ENCODE data around the gene FBXL2.
"Not testable (repeated sequence)": the region's sequence is repeated elsewhere in the genome, so short reads cannot be mapped to it uniquely, and the experiment has no call there.

The FBXL2 gene

DNA sequence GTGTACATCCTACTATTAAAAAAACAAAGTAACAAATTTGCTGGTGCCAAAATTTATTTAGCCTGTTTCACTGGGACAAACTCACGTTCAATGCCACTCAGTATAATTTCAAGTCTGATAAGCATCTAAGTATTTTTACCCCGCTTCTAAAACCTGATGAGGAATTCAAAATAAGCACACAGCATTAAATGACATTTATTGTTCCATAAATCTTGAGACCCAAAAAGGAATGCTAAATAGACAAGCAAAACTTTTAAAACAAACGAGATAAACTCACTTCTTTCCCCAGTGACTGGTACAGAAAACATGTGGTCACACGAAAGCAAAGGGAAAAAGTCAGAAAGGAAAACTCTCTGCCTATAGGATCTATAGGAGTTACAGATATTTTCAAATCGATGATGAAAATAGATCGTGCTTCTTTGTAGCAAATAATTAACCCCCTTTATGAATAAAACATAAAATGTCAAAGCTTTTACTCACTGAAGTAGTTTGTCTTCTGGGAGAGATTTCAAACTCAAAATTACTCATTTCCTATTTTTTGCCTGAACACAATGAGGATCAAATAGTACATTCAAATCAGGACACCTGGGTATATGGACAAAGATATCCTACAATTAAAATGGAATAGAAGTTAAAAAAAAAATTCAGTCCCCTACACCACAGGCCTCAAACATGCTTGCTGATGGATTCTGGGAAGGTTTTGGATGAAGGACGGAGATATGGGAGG is 111.3 kb downstream of the FBXL2 start:
- DNase-seq: no peak

- DNase-seq: no peak
These were observed 112.7 kb downstream of the FBXL2 start for GRCh38 chr3:33389908-33390307.

- DNase-seq: no peak
These were observed 114.2 kb downstream of the FBXL2 start for GRCh38 chr3:33391255-33391995.

GRCh38 chr3:33392144-33392543 is 114.9 kb downstream of the FBXL2 start:
- no peak for DNase-seq

GRCh38 chr3:33392703-33393125 is 115.5 kb downstream of the FBXL2 start:
- no peak for DNase-seq

GRCh38 chr3:33394403-33395054 is 117.3 kb downstream of the FBXL2 start:
- DNase-seq: peak; percentile 35

- no peak for DNase-seq
These were observed 118.7 kb downstream of the FBXL2 start for GRCh38 chr3:33395900-33396299.

GRCh38 chr3:33398410-33398809 is 121.2 kb downstream of the FBXL2 start:
- no peak for DNase-seq

- no peak for DNase-seq
These were observed 124.5 kb downstream of the FBXL2 start for GRCh38 chr3:33401781-33402180.

DNA sequence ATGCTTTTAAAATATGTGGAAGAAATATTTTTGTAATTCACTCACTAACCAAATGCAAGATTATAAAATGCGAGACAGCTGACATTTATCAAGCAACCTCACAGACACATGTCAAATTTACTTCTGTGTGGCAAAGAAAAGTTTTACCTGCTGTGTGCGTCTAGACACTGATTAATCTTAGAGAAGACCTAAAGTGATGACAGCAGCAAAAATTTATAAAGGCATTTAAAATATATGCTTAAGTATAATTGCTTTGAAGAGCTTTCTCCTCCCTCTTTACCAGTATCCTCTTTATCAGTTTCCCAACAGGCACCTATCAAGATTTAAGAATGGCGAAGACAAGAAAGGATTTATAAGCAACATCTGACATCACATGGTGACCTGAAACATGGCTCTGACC is 125.7 kb downstream of the FBXL2 start:
- DNase-seq: no peak

- DNase-seq: no peak
These were observed 126.5 kb downstream of the FBXL2 start for GRCh38 chr3:33403756-33404155.

DNA sequence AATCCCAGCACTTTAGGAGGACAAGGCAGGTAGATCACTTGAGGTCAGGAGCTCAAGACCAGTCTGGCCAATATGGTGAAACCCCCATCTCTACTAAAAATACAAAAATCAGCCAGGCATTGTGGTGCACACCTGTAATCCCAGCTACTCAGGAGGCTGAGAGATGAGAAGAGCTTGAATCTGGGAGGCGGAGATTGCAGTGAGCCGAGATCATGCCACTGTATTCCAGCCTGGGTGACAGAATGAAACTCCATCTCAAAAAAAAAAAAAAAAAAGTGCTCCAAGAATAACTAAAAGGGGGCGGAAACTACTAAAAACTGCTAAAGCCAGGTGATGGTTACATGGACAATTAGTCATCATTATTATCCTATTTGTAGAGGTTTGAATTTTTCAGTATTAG is 133.6 kb downstream of the FBXL2 start:
- DNase-seq: not testable (repeated sequence)

DNA sequence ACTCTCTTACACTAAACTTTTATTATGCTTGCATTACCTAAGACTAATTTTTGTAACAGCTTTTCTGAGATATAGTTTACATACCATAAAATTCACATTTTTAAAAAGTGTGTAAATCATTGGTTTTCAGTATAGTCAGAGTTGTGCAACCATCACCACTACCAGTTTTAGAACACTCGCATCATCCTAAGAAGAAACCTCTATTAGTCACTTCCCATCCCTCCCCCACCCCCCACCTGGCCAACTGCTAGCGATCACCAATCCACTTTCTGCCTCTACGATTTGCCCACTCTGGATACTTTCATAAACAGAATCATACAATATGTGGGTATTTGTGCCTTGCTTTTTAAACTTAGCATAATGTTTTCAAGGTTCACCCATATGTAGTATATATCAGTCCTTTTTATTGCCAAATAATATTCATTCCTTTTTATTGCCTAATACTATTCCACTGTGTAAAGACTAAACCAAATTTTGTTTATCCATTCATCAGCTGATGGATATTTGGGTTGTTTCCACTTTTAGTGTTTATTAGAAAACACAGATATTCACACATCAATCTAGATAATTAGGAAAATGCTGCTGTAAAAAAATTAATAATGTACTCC is 139.9 kb downstream of the FBXL2 start:
- no peak for DNase-seq

DNA sequence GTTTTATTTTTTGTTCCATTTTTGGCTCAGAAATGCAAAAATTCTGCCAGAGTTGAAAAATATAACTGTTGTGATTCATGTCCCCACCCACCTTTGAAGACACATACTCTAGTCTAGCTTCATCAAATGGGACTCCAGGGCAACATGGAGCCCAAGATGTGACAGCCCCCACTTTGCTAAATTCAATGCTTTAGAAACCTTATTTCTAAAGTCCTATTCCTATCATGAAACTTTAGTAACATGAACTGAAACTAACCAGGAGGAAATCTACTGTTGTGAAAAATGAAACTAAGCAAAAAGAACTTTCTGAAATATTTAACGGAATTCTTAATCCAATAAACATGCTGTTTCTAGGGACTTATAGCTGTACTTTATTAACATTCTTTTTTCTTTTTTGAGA is 142.7 kb downstream of the FBXL2 start:
- no peak for DNase-seq

- DNase-seq: no peak
These were observed 143.7 kb downstream of the FBXL2 start for GRCh38 chr3:33420966-33421365.

GRCh38 chr3:33424606-33425452 is 147.6 kb downstream of the FBXL2 start:
- no peak for DNase-seq

GRCh38 chr3:33425453-33425852 is 148.2 kb downstream of the FBXL2 start:
- no peak for DNase-seq

DNA sequence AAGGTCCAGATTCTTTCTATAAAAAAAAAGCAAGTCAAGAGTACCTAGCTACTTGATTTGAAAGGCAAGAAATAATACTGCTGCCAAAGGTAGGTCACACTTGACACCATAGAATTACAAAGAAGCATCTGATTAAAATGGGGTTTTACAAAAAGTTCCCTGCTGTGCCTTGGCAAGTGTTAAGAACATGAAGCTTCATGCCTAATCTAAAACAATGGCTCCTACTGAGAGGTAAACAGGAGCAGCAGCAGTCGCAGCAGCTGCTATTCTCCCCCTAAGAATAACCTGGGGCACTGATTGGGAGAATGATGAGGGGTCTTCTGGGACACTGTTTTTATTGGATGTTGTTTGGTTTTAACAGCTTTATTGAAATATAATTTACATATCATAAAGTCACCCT is 148.8 kb downstream of the FBXL2 start:
- DNase-seq: no peak

- DNase-seq: no peak
These were observed 149.5 kb downstream of the FBXL2 start for GRCh38 chr3:33426630-33427317.

DNA sequence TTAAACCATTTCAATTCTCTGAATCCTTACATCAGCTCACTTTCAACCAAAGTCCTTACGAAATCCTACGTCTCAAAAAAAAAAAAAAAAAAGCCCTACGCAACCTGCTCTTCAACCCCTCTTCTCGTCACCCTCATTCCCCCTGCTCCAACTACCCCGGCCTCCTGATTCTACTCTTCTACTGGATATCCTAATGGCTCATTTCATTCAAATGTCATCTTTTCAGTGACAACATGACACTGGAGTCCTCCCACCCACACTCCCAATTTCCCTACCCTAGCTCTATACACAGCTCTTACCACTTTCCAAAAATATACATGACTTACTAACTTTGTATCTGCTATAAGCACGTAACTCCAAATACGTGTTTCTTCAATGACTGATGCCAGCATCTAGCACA is 151.5 kb downstream of the FBXL2 start:
- DNase-seq: no peak

DNA sequence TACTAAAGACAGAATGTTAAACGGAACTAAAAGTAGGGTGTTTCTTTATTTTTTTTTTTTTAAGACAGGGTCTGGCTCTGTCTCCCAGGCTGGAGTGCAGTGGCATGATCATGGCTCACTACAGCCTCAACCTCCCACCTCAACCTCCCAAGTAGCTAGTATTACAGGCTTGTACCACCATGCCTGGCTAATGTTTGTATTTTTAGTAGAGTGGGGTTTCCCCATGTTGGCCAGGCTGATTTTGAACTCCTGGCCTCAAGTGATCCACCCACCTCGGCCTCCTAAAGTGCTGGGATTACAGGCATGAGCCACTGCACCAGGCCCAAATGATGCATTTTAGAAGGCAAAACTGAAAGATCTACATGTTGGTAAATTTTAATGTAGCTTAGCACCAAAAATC is 152.1 kb downstream of the FBXL2 start:
- not testable (repeated sequence) for DNase-seq

DNA sequence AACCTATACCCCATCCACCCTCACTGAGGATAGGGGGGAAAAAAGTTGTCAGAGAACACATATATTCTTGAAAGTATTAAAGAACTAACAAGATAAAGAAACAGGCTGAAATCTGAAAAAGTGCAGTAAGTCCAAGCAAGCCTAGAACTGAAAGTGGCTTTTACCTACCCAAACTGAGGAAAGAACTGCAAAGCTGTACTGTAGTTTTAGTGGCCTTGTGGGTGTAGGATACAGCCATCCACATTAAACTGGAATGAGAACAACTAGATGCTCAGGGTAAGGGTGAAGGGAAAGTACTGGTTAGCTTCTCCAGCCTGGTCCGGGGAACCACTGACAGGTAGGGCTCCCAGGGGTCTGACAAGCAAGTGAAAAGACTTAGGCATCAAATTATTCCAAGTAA is 152.8 kb downstream of the FBXL2 start:
- DNase-seq: no peak

Measured in NCI-H82 (cell line).